HL-60 (cell line): ENCODE results near the gene PABPC1L2A.
"Not testable (repeated sequence)": the region's sequence is repeated elsewhere in the genome, so short reads cannot be mapped to it uniquely, and the experiment has no call there.

Experiments used
- DNase-seq, 2 experiments: peaks; one replicate each; pipeline ENCODE4 v3.0.0-alpha.2; 2010 to 2020; ENCODE audit warnings: low read depth in 1 of 2, low spot score in 1 of 2
- H3K27ac ChIP-seq: fragments of 250-450 bp; sonication (Bioruptor Pico); replicated peaks from 2 replicates; pipeline ENCODE4 v1.5.1; 2020; ENCODE audit warnings: mild to moderate bottlenecking, moderate library complexity
- H3K27me3 ChIP-seq: fragments of 250-450 bp; sonication (Bioruptor Pico); 2 replicates; pipeline ENCODE4 v1.5.1; 2021; ENCODE audit warnings: mild to moderate bottlenecking, moderate library complexity; ENCODE audit not compliant: insufficient read depth, poor library complexity, severe bottlenecking
- H3K4me3 ChIP-seq: replicated peaks from 2 replicates; pipeline ENCODE4 v1.5.1; 2011; ENCODE audit warnings: mild to moderate bottlenecking, control low read depth, low read length; ENCODE audit not compliant: insufficient read depth
- GABPA ChIP-seq: IDR thresholded peaks from 2 replicates; pipeline ENCODE4 v1.6.1; 2012; ENCODE audit warnings: low read depth
- POLR2AphosphoS5 ChIP-seq: IDR thresholded peaks from 2 replicates; pipeline ENCODE4 v1.6.1; 2012; ENCODE audit warnings: low read depth
- REST ChIP-seq: IDR thresholded peaks from 2 replicates; pipeline ENCODE4 v1.6.1; 2012; ENCODE audit warnings: low read depth; ENCODE audit not compliant: insufficient replicate concordance
- SPI1 ChIP-seq: IDR thresholded peaks from 2 replicates; pipeline ENCODE4 v1.6.1; 2012; ENCODE audit warnings: low read depth, mild to moderate bottlenecking, borderline replicate concordance
- long read RNA-seq: library from polyadenylated mRNA; unstranded; transcript quantifications from one replicate; pipeline ENCODE4 v2.0.0, GENCODE V29; 2020
- TF ChIP-seq, protein P1 (sequence below): IDR thresholded peaks from one replicate; pipeline ENCODE4 v1.5.1; 2011; ENCODE audit warnings: low read length, control low read depth, inconsistent platforms; ENCODE audit not compliant: insufficient read depth

The PABPC1L2A gene
- long read RNA-seq, result 0 reads

GRCh38 chrX:73079024-73079562, at the start of gene PABPC1L2A:
TSS of gene PABPC1L2A (minus strand) at chrX:73079512. CDS start at chrX:73079386, 126 bp downstream.
- not testable (repeated sequence) for DNase-seq, H3K4me3 ChIP-seq

GRCh38 chrX:73127700-73128241, 48.5 kb upstream of the PABPC1L2A start:
- H3K4me3 ChIP-seq, result no peak overlapping the region
- no peak for DNase-seq
- no peak for TF ChIP-seq POLR2AphosphoS5
- TF ChIP-seq, protein P1, sequence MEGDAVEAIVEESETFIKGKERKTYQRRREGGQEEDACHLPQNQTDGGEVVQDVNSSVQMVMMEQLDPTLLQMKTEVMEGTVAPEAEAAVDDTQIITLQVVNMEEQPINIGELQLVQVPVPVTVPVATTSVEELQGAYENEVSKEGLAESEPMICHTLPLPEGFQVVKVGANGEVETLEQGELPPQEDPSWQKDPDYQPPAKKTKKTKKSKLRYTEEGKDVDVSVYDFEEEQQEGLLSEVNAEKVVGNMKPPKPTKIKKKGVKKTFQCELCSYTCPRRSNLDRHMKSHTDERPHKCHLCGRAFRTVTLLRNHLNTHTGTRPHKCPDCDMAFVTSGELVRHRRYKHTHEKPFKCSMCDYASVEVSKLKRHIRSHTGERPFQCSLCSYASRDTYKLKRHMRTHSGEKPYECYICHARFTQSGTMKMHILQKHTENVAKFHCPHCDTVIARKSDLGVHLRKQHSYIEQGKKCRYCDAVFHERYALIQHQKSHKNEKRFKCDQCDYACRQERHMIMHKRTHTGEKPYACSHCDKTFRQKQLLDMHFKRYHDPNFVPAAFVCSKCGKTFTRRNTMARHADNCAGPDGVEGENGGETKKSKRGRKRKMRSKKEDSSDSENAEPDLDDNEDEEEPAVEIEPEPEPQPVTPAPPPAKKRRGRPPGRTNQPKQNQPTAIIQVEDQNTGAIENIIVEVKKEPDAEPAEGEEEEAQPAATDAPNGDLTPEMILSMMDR, result no peak
- TF ChIP-seq GABPA, result no peak
- no peak for TF ChIP-seq REST
- no peak for TF ChIP-seq SPI1

More at GRCh38 chrX:73079024-73079562, at the start of gene PABPC1L2A:
- not testable (repeated sequence) for H3K27me3 ChIP-seq, H3K27ac ChIP-seq

DNA sequence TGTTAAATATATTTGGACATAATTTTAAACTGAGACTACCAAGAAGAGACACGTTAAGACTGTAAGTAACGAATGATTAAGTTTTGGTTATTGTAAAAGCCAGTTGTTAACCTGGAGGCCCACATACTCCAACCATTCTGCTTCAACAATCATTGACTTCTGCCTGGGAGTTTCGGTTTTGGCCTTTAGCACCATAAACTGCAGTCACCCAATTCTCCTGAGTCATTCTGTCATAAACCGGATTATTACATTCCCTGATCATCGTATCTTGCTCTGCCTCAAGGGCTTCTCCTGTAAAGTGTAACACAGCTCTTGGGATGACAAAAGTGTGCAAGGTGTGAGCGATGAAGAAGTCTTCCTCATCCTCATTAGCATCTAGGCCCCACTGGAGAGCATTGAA, 46.9 kb upstream of the PABPC1L2A start:
- DNase-seq, result no peak
- Histone ChIP-seq H3K4me3 (no peak overlapping the region), H3K27me3 (no peaks in the 10 kb centered on the region), H3K27ac (no peak overlapping the region)
- no peak for TF ChIP-seq SPI1
- TF ChIP-seq REST, result no peak
- TF ChIP-seq, protein P1, result no peak
- TF ChIP-seq POLR2AphosphoS5, result no peak
- no peak for TF ChIP-seq GABPA

More at GRCh38 chrX:73127700-73128241, 48.5 kb upstream of the PABPC1L2A start:
- Histone ChIP-seq H3K27me3 (no peaks in the 10 kb centered on the region), H3K27ac (no peak overlapping the region)

DNA sequence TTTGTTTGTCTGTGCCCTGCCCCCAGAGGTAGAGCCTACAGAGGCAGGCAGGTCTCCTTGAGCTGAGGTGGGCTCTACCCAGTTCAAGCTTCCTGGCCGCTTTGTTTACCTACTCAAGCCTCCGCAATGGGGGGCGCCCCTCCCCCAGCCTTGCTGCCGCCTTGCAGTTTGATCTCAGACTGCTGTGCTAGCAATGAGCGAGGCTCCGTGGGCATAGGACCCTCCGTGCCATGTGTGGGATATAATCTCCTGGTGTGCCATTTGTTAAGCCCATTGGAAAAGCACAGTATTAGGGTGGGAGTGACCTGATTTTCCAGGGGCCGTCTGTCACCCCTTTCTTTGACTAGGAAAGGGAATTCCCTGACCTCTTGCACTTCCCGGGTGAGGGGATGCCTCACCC, 20.2 kb upstream of the PABPC1L2A start:
- H3K27ac ChIP-seq, H3K27me3 ChIP-seq, DNase-seq, H3K4me3 ChIP-seq: not testable (repeated sequence)

DNA sequence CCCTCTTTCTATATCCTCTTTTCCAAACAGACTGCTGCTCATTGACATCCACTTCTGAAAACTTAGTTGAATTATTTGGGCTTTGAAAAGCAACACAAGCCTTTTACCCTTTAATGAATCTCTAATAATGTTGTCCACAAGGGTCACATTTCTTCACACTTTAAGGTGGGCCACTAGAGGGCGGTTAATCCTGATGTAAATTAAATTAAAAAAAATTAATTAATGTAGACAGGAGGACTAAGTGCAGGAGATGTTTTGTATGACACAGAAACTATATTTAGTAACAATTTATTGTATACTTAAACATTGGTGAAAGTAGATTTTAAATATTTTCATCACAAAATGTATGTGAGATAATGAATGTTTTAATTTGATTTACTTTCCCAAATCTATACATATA, 7.5 kb upstream of the PABPC1L2A start:
- H3K4me3 ChIP-seq, H3K27me3 ChIP-seq, H3K27ac ChIP-seq, DNase-seq: not testable (repeated sequence)

GRCh38 chrX:73079884-73080283, 572 bp upstream of the PABPC1L2A start:
- not testable (repeated sequence) for H3K27ac ChIP-seq, DNase-seq, H3K4me3 ChIP-seq, H3K27me3 ChIP-seq

DNA sequence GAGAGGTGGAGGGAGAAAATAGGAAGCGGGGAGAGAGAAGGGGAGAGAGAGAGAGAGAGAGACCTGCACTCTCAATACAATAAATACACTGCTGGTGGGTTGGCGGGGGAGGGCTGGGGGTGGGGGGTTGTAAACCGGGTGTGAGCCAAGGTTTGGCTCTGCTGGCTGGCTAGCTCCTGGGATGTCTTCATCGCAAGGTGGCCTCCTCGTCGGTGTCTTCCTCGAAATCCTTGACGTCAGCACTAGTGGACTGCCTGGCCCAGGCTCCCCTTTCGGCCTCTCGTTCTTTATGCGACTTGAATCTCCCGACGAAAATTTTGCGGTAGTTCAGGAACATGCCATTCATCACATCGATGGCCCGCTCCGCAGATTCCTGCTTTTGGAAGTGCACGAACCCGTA, 715 bp downstream of the PABPC1L2A start:
- not testable (repeated sequence) for DNase-seq, H3K27me3 ChIP-seq, H3K4me3 ChIP-seq, H3K27ac ChIP-seq
